ENCODE data around the gene CDHR1.
A peak's percentile ranks its signal among the peaks of the same experiment; 100 is the strongest.
"Not testable (repeated sequence)": the region's sequence is repeated elsewhere in the genome, so short reads cannot be mapped to it uniquely, and the experiment has no call there.

Gene CDHR1

DNA sequence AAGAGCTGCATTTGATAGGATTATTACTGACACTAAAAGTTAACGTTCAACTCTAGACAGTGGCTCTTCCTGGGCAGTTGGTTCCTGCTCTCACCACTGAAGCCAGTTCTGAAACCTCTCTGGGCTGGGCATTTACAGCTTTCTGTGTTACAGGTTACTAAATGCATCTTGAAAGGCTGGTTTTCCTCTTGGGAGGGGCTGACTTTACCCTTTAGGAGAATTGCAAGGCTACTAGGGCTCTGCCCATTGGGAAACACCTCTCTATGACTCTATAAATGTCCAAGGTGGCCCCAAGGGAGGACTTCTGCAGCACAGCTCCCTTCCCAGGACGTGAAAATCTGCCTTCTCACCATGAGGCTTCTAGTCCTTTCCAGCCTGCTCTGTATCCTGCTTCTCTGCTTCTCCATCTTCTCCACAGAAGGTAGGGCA lies 20.8 kb upstream of the CDHR1 start, which contains the start of gene GPR15LG:
Gene GPR15LG (plus strand): TSS at position 301 of the 429 bp plus-strand sequence. CDS start 51 bp downstream, at position 352.
- DNase-seq (ENCODE audit: low read depth in 2 of 2) = no peak

DNA sequence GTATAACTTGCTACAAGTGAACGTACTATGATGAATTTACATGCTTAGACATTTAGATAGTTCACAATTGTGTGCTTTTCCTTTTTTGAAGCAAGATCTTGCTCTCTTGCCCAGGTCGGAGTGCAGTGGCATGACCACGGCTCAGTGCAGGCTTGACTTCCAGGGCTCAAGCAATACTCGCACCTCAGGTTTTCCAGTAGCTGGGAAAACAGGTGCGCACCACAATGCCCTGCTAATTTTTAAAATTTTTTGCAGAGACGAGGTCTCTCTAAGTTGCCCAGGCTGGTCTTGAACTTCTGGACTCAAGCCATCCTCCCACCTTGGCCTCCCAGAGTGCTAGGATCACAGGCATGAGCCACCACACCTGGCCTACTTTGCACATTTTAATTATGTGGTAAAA lies 18.9 kb upstream of the CDHR1 start:
- no peak for DNase-seq (ENCODE audit: low read depth in 2 of 2)

DNA sequence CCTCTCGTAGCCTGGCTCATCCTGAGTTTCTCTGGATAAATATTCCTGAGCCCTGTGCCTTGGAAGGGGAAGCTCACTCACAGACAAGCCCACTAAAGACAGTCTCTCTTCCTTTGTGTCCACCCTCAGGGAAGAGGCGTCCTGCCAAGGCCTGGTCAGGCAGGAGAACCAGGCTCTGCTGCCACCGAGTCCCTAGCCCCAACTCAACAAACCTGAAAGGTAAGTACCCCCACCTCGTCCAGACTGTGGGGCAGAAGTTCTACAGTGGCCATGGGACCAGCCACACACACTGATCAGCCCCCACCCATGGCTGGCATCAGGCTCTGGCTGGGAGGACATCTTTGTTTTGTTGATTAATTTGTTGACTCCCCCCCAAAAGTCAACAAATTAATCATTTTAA lies 18.0 kb upstream of the CDHR1 start:
- DNase-seq (ENCODE audit: low read depth in 2 of 2) = no peak

DNA sequence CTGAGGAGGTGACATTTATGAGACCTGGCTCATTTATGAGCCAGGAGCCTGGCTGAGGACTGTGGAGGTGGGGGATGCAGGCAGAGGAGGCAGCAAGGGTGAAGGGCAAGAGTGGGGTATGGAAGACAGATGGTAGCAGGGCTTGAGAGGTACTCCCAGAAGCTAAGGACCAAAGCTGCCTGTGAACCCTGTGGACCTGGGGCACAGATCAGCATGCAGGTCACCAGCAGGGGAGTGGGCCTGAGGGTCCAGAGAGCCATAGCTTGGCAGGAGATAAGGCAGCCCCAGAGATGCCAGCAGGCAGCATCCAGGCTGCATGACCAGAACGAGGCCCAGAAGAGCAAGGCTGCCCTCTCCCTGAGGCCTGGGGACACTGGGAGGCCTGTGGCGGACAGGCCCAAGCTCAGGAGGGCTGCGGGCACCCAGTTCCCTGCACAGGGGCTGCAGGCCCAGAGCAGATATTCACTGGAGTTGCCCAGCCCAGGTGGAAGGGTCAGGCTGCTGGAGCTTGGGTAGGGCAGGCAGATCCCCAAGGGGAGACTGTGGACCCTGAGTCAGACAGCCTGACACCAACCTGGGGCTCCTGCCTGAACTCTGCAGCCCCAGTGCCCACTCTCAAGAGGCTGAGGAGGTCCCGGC lies 17.4 kb upstream of the CDHR1 start:
- no peak for DNase-seq (ENCODE audit: low read depth in 2 of 2)

DNA sequence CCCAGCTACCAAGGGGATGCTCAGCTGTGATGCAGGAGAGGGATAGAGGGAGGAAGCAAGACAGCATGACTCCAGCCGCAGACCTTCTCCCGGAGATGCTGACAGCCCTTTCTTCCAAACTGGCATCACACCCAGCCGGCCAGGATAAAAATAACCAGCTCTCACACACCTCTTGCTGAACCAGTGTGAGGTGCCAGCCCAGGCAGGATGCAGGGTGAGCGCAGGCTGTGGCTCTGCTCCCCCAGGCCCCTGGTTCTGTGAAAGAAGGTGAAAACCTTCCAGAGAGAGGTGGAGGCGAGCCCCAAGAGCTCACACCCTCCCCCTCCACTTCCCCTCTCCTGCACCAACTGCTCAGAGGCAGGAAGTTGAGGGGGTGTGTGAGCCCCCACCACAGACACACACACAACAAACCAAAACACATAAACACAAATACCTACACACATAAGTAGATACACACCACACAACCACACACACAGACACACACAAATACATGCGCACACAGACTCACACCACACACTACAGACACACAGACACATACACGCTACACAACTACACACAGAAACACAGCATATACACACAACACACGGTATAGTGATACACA lies 16.7 kb upstream of the CDHR1 start:
- peak; percentile 7 to 24 for DNase-seq (ENCODE audit: low read depth in 2 of 2)

DNA sequence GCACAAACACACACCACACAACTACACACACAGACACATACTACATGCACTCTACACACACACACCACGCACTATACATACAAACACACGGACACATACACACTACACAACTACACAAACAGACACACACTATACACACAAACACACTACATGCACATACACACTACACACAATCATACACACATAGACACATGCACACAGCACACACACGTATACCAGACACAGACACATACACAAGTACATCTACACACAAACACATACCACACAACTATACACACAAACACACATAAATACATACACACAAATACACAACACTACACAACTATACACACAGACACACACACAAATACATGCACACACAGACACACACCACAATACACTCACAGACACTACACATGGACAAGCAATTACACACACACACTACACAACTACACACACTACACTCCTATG lies 16.2 kb upstream of the CDHR1 start:
- no peak for DNase-seq (ENCODE audit: low read depth in 2 of 2)

DNA sequence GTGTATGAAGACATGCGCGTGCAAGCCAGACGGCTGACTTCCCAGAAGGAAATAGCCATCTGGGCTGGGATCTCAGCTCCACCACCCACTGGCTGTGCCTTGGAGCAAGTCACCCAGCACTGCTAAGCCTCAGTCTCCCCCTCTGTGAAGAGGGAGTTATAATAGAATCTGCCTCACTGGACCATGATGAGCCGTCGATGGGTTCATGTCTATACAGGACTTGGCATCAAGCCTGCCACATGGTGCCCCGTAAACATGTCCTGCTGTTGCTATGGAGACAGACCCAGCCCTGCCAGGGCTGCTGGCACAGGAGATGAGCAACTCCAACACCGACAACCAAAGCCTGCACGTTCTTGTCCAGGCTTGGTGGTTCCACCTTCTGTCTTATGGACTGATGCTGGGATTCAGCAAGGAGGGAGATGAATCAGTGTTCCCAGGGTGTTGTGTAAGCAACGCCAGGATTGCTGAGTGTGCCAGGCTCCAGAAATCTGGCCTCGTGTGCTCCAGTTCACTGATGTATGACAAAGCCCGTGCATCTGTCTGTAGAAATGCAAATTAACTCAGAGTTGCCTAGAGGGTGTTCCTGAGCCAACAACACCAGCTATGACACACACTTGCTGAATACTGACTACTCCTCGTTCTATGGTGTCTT lies 15.2 kb upstream of the CDHR1 start:
- DNase-seq (ENCODE audit: low read depth in 2 of 2) = no peak

DNA sequence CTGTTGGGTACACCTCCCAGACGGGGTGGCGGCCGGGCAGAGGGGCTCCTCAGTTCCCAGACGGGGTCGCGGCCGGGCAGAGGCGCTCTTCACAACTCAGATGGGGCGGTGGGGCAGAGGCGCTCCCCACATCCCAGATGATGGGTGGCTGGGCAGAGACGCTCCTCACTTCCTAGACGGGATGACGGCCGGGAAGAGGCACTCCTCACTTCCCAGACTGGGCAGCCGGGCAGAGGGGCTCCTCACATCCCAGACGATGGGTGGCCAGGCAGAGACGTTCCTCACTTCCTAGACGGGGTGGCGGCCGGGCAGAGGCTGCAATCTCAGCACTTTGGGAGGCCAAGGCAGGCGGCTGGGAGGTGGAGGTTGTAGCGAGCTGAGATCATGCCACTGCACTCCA lies 14.0 kb upstream of the CDHR1 start:
- not testable (repeated sequence) for DNase-seq (ENCODE audit: low read depth in 2 of 2)

DNA sequence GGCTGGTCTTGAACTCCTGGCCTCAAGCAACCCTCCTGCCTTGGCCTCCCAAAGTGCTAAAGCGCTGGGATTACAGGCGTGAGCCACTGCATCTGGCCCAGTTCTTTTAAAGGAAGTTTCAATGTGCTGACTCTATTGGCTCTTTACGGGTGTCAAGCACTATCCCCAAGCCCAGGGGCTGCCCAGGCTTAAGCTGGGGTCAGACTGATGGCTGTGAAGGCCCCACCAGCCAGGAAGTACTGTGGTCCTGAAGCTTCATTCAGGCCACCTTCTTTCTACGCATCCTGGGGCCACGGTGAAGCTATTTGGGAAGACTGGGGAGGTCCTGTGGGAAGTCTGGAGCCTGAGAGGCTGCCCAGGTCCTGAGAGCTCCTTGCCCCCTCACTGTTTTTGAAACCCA lies 12.7 kb upstream of the CDHR1 start:
- DNase-seq (ENCODE audit: low read depth in 2 of 2) = no peak

DNA sequence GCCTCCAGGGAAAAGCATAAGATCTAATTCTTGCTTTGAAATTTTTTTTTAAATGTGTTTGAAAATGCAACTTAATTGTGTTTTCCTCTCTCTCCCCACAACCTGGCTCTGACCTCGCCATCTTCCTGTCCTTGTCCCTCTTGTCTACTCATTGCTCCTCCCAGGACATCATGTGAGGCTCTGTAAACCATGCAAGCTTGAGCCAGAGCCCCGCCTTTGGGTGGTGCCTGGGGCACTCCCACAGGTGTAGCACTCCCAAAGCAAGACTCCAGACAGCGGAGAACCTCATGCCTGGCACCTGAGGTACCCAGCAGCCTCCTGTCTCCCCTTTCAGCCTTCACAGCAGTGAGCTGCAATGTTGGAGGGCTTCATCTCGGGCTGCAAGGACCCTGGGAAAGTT lies 9.8 kb upstream of the CDHR1 start:
- no peak for DNase-seq (ENCODE audit: low read depth in 2 of 2)

DNA sequence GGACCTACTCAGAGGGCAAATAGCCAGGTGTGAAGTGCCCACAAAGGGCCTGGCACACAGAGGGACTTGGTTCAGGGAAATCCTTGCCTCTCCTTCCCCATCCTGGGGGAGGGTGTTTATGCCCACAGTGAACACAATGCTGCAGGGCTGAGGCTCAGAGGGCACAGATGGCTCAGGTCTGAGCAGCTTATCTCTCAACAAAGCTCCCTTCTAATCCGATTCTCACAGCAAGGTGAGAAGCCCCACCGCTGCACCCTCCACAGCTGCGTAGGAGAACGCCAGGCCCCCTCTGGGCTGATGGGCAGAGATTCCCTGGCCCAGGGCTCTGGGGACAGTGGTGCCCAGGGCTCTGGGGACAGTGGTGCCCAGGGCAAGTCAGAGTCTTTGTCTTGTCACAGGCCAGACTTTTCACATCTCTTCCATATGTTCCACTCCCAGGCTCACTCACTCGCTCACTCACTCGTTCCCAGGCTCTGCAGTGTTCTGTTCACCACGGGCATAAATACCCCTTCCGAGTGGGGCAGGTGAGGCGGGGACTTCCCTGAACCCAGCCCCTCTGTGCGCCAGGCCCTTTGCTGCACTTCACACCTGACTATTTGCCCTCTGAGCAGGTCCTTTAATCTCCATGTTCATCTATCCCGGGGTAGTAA lies 8.7 kb upstream of the CDHR1 start:
- no peak for DNase-seq (ENCODE audit: low read depth in 2 of 2)

DNA sequence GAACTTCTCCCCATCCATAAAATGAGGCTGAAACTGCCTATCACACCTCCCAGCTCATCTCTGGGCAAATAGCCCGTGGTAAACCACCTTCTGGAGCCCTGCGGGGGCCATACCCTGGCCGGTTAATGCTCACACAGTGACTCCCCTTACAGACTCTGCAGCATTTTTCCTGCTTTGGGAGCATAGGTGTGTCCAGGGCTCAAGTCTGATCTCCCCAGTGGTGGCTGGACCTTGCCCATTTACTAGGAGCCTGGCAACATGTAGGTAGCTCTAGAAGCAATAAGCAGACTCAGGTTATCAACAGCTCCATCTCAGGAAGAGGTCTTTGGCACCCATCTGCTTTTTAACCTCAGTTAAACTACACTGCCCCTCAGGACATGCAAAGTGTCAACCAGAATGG lies 5.5 kb upstream of the CDHR1 start:
- no peak for DNase-seq (ENCODE audit: low read depth in 2 of 2)

DNA sequence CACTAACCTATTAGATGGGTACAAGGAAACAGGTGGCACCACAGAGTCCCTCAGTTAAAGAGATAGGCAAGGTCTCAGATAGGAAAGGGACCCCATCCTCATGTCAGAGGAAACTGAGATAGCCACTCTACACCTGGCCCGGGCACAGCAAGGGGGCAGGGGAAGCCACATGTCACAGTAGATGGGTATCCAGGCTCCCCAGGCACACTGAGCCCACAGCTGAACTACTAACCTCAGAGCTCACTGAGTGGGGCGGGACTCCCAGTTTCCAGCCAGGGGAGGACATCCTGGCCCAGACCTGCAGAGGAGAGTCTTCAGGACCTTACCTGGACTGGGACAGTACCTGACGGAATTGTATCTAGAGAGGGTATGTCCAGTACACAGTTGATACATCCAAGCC lies 3.7 kb upstream of the CDHR1 start:
- DNase-seq (ENCODE audit: low read depth in 2 of 2) = no peak

DNA sequence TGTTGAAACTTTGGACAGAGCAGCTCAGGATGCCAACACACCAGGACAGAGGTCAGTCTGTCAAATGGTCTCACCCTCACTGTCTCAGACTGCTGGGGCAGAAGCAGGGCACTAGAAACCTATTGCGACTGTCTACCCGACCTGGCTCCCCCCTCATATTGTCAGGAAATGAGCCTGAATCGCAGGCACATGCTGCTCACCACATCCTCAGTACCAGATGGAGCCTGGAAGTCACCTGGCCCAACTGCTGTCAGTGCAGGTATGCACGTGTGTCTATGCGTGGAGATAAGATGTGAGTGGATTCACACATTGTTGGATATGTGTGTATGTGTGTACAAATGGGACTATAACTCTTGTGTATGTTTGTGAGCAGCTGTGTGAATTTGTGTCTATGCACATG lies 3.2 kb upstream of the CDHR1 start:
- DNase-seq (ENCODE audit: low read depth in 2 of 2) = no peak

DNA sequence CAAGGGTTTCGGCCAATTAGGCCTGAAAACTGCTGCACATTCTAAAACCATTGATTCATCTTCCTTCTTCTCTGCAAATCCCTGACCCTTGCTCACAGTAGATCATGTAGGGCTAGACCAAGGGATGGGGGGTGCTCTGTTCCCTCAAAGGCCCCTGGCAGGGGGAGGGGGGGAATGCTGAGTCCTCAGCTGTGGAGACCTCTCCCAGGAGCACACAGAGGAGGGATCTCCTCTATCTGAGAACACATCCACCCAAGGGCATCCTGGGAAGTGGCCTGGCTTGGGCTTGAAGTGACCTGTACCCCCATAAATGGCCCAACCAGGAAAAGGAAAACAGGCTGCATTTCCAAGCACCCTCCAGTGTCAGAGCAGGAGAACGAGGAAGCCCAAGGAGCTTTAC lies 1.0 kb upstream of the CDHR1 start:
- DNase-seq (ENCODE audit: low read depth in 2 of 2) = no peak

DNA sequence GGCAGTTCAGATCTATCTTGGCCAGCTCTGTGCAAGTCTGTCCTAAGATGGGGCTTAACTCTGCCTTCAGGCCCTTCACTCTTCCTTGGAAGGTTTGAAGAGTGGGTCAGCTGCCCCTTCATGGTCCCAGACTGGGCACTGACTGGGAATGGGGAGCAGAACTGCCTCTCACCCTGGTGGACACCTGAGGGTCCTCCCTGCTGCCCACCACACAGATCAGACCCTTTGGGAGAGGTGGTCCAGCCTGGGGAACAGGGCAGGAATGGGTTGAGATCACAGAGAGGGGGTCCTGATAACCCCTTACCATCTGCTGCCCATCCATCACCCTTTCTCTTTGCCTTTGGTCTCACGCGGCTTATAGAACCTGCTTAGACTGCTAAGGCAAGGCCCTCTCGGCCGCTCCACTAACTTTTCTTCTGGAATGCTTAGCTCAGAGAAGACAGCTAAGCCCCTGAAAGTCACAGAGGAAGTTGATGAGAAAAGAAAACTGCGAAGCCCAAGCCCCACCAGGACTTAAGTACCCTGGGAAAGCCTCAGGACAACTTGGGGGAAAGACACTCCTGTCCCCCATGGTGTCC lies 402 bp upstream of the CDHR1 start:
- no peak for DNase-seq (ENCODE audit: low read depth in 2 of 2)

DNA sequence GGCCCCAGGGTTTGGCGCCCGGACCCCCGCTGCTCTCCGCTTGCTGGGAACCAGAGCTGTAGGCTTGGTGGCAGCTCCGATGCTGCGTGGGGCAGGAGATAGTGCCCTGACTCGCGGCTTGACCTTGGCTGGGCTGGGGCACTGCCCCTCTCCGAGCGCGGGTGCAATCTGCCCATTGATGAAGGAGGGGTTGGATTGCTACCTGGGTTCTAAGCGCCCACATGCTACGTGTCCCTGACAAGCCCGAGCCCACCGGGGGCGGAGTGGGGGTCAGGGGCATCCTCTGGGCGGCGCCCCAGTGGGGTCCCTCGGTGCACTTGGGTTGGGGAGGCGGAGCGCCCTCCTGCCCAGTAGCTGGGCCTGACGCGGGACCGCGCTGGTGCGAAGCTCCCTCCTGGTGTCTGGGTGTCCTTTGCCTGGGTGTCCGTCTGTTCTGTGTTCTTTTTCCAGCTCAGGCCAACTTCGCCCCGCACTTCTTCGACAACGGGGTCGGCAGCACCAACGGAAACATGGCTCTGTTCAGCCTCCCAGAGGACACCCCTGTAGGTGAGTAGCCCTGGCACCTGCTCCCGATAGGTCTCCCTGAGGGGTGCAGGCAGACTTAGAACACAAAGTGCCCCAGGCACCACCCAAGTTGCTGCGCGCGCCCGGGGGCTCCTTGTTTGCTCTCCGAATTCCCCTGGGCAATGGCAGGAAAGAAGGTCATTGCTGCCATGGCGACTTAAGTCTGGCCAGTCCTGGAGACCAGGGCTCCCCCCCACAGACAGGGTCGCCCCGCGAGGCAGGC lies 900 bp downstream of the CDHR1 start:
- DNase-seq (ENCODE audit: low read depth in 2 of 2) = no peak

DNA sequence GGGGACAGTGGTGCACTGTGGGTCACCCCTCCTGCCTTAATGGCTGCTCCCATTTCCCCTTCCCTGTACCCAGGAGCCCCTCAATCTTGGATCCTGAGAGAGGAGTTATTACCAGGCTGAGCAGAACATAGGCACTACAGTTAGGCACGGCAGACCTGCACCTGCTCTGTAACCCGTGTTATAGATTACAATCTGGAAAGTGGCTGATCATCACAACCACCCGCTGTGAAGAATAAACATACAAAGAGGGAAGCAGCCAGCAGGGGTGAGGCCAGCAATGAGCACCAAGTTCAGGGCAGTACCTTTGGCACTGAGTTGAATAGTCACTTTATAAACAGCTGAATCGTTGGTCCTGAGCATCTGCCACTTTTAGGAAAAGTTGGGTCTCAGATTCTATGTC lies 1.7 kb downstream of the CDHR1 start:
- no peak for DNase-seq (ENCODE audit: low read depth in 2 of 2)

DNA sequence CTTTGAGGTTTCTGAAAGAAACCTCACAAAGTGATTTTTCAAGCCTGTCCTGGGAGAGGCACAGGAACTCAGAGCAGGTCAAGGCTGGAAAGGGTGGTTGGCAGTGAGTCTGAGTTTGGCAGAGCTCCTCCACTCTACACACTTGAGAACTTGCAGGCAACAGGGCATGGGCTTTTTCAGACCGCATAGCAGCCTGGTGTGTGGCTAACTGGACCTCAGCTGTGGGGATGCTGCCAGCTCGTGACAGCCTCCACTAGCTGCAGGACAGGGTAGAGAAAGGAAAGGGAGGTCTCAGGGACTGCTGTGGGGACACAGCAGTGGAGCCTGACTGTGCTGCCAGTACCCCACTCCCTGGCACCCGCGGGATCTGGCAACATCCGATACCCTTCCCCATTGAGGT lies 2.6 kb downstream of the CDHR1 start:
- DNase-seq (ENCODE audit: low read depth in 2 of 2) = no peak

DNA sequence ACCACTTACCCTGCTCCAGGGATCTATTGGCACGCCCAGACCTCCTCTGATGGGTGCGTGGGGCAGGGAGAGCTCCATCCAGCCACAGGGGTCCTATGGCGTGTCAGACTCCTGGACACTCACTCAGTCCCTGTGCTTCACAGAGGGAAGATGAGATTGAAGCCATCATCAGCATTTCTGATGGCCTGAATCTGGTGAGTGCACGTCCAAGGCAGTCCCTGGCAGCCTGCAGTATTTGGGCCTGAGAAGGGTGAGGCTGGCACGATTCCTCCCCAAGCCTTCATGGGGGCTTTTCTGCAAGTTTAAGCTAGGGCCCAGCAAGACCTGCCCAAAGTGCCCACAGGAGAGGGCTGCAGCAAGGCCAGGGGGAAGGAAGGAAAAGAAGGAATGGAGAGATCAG lies 3.3 kb downstream of the CDHR1 start:
- DNase-seq (ENCODE audit: low read depth in 2 of 2) = no peak

DNA sequence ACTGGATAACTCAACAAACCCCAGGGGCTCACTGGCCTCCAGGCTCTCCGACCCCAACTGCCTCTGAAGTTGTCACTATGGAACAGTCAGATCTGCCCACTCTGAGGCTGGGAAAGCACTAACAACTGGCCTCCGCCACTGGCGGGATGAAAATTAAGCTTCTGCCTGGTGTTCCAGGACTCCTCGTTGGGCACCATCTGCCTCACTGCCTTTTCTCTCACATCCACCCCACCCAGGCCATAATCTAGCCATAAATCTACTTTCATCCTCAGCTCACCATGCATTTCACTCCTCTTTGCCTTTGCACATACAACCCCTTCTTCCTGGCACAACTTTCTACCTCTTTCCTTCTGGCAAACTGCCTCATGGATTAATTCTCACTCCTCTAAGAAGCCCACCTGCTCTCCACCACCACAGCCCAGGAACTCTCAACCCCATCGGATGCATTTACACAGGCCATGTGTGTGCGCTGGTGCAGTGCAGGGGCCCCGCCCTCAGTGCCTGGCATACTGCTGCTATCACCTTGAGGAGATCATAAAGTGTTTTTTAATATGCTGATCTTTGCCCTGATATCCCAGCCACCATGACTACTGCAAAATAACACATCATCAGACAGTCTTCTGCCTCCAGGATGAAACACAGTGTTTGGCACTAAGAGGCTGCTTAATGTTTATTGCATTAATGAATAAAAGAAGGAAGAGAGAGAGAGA lies 4.0 kb downstream of the CDHR1 start:
- DNase-seq (ENCODE audit: low read depth in 2 of 2) = no peak
